ENCODE data around the gene ALDH5A1. TPM values are rescaled to one million over a fixed set of nuclear protein-coding genes. Genes with fewer than 3 reads are reported as not detected.

The ALDH5A1 gene
- total RNA-seq, 1 donor from 2014 or later = 11.3 TPM

GRCh38 chr6:24517659-24518543 is 23.1 kb downstream of the ALDH5A1 start:
- H3K9me3 Mint-ChIP-seq = no peaks in the 10 kb centered on the region
- H3K27ac Mint-ChIP-seq = peak overlapping the region; percentile 49
- H3K4me3 Mint-ChIP-seq = no peak overlapping the region
- DNase-seq (ENCODE audit: low spot score) = no peak
- H3K36me3 Mint-ChIP-seq (ENCODE audit: low read depth) = no peaks in the 10 kb centered on the region
- peaks cover 20% of the 10 kb centered on the region for H3K4me1 Mint-ChIP-seq (ENCODE audit: low read depth)
- H3K27me3 Mint-ChIP-seq (ENCODE audit: insufficient read depth) = no peaks in the 10 kb centered on the region
- intact Hi-C loops (cut with micrococcal nuclease) = no loop called here

GRCh38 chr6:24520929-24521546 is 26.3 kb downstream of the ALDH5A1 start:
- Mint-ChIP-seq H3K27me3 (ENCODE audit: insufficient read depth) (no peaks in the 10 kb centered on the region), H3K9me3 (no peaks in the 10 kb centered on the region), H3K4me3 (no peak overlapping the region), H3K27ac (no peak overlapping the region), H3K4me1 (ENCODE audit: low read depth) (peaks cover 20% of the 10 kb centered on the region), H3K36me3 (ENCODE audit: low read depth) (no peaks in the 10 kb centered on the region)
- no peak for DNase-seq (ENCODE audit: low spot score)
- intact Hi-C loops (cut with micrococcal nuclease) = loop anchor here (1.0 to 2.0 kb wide), 2 partner anchors 26 to 90 kb away; partner anchors contain the start of gene ALDH5A1

- peaks cover 15% of the 10 kb centered on the region for H3K4me1 Mint-ChIP-seq (ENCODE audit: low read depth)
- peaks cover 2% of the 10 kb centered on the region for H3K27me3 Mint-ChIP-seq (ENCODE audit: insufficient read depth)
- H3K4me3 Mint-ChIP-seq = no peak overlapping the region
- intact Hi-C loops (cut with micrococcal nuclease) = no loop called here
- H3K27ac Mint-ChIP-seq = no peak overlapping the region
- DNase-seq (ENCODE audit: low spot score) = no peak
- no peaks in the 10 kb centered on the region for H3K9me3 Mint-ChIP-seq
- H3K36me3 Mint-ChIP-seq (ENCODE audit: low read depth) = no peaks in the 10 kb centered on the region
Observed at GRCh38 chr6:24522228-24523176, 27.7 kb downstream of the ALDH5A1 start.

- Mint-ChIP-seq H3K27me3 (ENCODE audit: insufficient read depth) (peaks cover 2% of the 10 kb centered on the region), H3K36me3 (ENCODE audit: low read depth) (no peaks in the 10 kb centered on the region), H3K4me3 (no peak overlapping the region), H3K9me3 (no peaks in the 10 kb centered on the region), H3K27ac (no peak overlapping the region), H3K4me1 (ENCODE audit: low read depth) (peaks cover 7% of the 10 kb centered on the region)
- DNase-seq (ENCODE audit: low spot score) = no peak
- intact Hi-C loops (cut with micrococcal nuclease) = loop anchor here (2.0 kb wide), 2 partner anchors 56 to 170 kb away; no protein-coding TSS in a partner anchor
Observed at GRCh38 chr6:24524329-24524728, 29.6 kb downstream of the ALDH5A1 start.

GRCh38 chr6:24524805-24525204 is 30.0 kb downstream of the ALDH5A1 start:
- no peaks in the 10 kb centered on the region for H3K36me3 Mint-ChIP-seq (ENCODE audit: low read depth)
- H3K9me3 Mint-ChIP-seq = no peaks in the 10 kb centered on the region
- intact Hi-C loops (cut with micrococcal nuclease) = loop anchor here (2.0 kb wide), 2 partner anchors 56 to 170 kb away; no protein-coding TSS in a partner anchor
- H3K27me3 Mint-ChIP-seq (ENCODE audit: insufficient read depth) = peaks cover 2% of the 10 kb centered on the region
- H3K4me3 Mint-ChIP-seq = no peak overlapping the region
- H3K27ac Mint-ChIP-seq = no peak overlapping the region
- no peak for DNase-seq (ENCODE audit: low spot score)
- peaks cover 7% of the 10 kb centered on the region for H3K4me1 Mint-ChIP-seq (ENCODE audit: low read depth)

- no peak overlapping the region for H3K27ac Mint-ChIP-seq
- H3K9me3 Mint-ChIP-seq = no peaks in the 10 kb centered on the region
- DNase-seq (ENCODE audit: low spot score) = no peak
- no peaks in the 10 kb centered on the region for H3K36me3 Mint-ChIP-seq (ENCODE audit: low read depth)
- H3K4me1 Mint-ChIP-seq (ENCODE audit: low read depth) = no peaks in the 10 kb centered on the region
- intact Hi-C loops (cut with micrococcal nuclease) = no loop called here
- H3K4me3 Mint-ChIP-seq = no peak overlapping the region
- peaks cover 2% of the 10 kb centered on the region for H3K27me3 Mint-ChIP-seq (ENCODE audit: insufficient read depth)
Observed at GRCh38 chr6:24529985-24530384, 35.2 kb downstream of the ALDH5A1 start.

- intact Hi-C loops (cut with micrococcal nuclease) = no loop called here
- no peak for DNase-seq (ENCODE audit: low spot score)
- H3K27ac Mint-ChIP-seq = no peak overlapping the region
- H3K4me3 Mint-ChIP-seq = no peak overlapping the region
- H3K36me3 Mint-ChIP-seq (ENCODE audit: low read depth) = no peaks in the 10 kb centered on the region
- H3K27me3 Mint-ChIP-seq (ENCODE audit: insufficient read depth) = no peaks in the 10 kb centered on the region
- H3K9me3 Mint-ChIP-seq = no peaks in the 10 kb centered on the region
- H3K4me1 Mint-ChIP-seq (ENCODE audit: low read depth) = no peaks in the 10 kb centered on the region
Observed at GRCh38 chr6:24534329-24534728, 39.6 kb downstream of the ALDH5A1 start.

- no peak overlapping the region for H3K27ac Mint-ChIP-seq
- H3K27me3 Mint-ChIP-seq (ENCODE audit: insufficient read depth) = no peaks in the 10 kb centered on the region
- DNase-seq (ENCODE audit: low spot score) = no peak
- no peak overlapping the region for H3K4me3 Mint-ChIP-seq
- H3K36me3 Mint-ChIP-seq (ENCODE audit: low read depth) = no peaks in the 10 kb centered on the region
- intact Hi-C loops (cut with micrococcal nuclease) = no loop called here
- no peaks in the 10 kb centered on the region for H3K4me1 Mint-ChIP-seq (ENCODE audit: low read depth)
- no peaks in the 10 kb centered on the region for H3K9me3 Mint-ChIP-seq
Observed at GRCh38 chr6:24535210-24535609, 40.4 kb downstream of the ALDH5A1 start.

- no peaks in the 10 kb centered on the region for H3K4me1 Mint-ChIP-seq (ENCODE audit: low read depth)
- no peak for DNase-seq (ENCODE audit: low spot score)
- intact Hi-C loops (cut with micrococcal nuclease) = no loop called here
Observed at GRCh38 chr6:24536466-24536865, 41.7 kb downstream of the ALDH5A1 start.

GRCh38 chr6:24537082-24537699 is 42.4 kb downstream of the ALDH5A1 start:
- H3K4me3 Mint-ChIP-seq = no peak overlapping the region
- no peaks in the 10 kb centered on the region for H3K9me3 Mint-ChIP-seq
- no peaks in the 10 kb centered on the region for H3K4me1 Mint-ChIP-seq (ENCODE audit: low read depth)
- no peaks in the 10 kb centered on the region for H3K27me3 Mint-ChIP-seq (ENCODE audit: insufficient read depth)
- no peak for DNase-seq (ENCODE audit: low spot score)
- no peak overlapping the region for H3K27ac Mint-ChIP-seq
- intact Hi-C loops (cut with micrococcal nuclease) = no loop called here
- H3K36me3 Mint-ChIP-seq (ENCODE audit: low read depth) = no peaks in the 10 kb centered on the region

More at GRCh38 chr6:24536466-24536865, 41.7 kb downstream of the ALDH5A1 start:
- Mint-ChIP-seq H3K9me3 (no peaks in the 10 kb centered on the region), H3K27ac (no peak overlapping the region), H3K4me3 (no peak overlapping the region), H3K36me3 (ENCODE audit: low read depth) (no peaks in the 10 kb centered on the region), H3K27me3 (ENCODE audit: insufficient read depth) (no peaks in the 10 kb centered on the region)

- no peaks in the 10 kb centered on the region for H3K36me3 Mint-ChIP-seq (ENCODE audit: low read depth)
- H3K4me3 Mint-ChIP-seq = no peak overlapping the region
- intact Hi-C loops (cut with micrococcal nuclease) = no loop called here
- H3K27ac Mint-ChIP-seq = no peak overlapping the region
- H3K9me3 Mint-ChIP-seq = no peaks in the 10 kb centered on the region
- H3K27me3 Mint-ChIP-seq (ENCODE audit: insufficient read depth) = no peaks in the 10 kb centered on the region
- DNase-seq (ENCODE audit: low spot score) = no peak
- no peaks in the 10 kb centered on the region for H3K4me1 Mint-ChIP-seq (ENCODE audit: low read depth)
Observed at GRCh38 chr6:24537771-24538385, 43.1 kb downstream of the ALDH5A1 start.

- Mint-ChIP-seq H3K4me1 (ENCODE audit: low read depth) (no peaks in the 10 kb centered on the region), H3K27me3 (ENCODE audit: insufficient read depth) (no peaks in the 10 kb centered on the region), H3K9me3 (no peaks in the 10 kb centered on the region), H3K36me3 (ENCODE audit: low read depth) (no peaks in the 10 kb centered on the region), H3K27ac (no peak overlapping the region), H3K4me3 (no peak overlapping the region)
- DNase-seq (ENCODE audit: low spot score) = no peak
- intact Hi-C loops (cut with micrococcal nuclease) = no loop called here
Observed at GRCh38 chr6:24539416-24539815, 44.6 kb downstream of the ALDH5A1 start.
